ENCODE results near the gene MCTP2.

The MCTP2 gene

GRCh38 chr15:94400526-94401298, 169.4 kb downstream of the MCTP2 start:
- DNase-seq = no peak

- DNase-seq = no peak
Measured at GRCh38 chr15:94403331-94403730, 172.0 kb downstream of the MCTP2 start.

GRCh38 chr15:94404733-94405283, 173.4 kb downstream of the MCTP2 start:
- DNase-seq = no peak

- no peak for DNase-seq
Measured at GRCh38 chr15:94411285-94411684, 179.9 kb downstream of the MCTP2 start.

GRCh38 chr15:94411846-94412245, 180.5 kb downstream of the MCTP2 start:
- DNase-seq = no peak

- DNase-seq = no peak
Measured at GRCh38 chr15:94412979-94413746, 181.8 kb downstream of the MCTP2 start.

- no peak for DNase-seq
Measured at GRCh38 chr15:94414916-94415315, 183.6 kb downstream of the MCTP2 start.

GRCh38 chr15:94416267-94416666, 184.9 kb downstream of the MCTP2 start:
- no peak for DNase-seq

GRCh38 chr15:94416820-94417219, 185.5 kb downstream of the MCTP2 start:
- no peak for DNase-seq

- no peak for DNase-seq
Measured at GRCh38 chr15:94417501-94418293, 186.3 kb downstream of the MCTP2 start.

GRCh38 chr15:94421706-94422105, 190.3 kb downstream of the MCTP2 start:
- no peak for DNase-seq

- DNase-seq = no peak
Measured at GRCh38 chr15:94432279-94432678, 200.9 kb downstream of the MCTP2 start.

GRCh38 chr15:94439158-94439557, 207.8 kb downstream of the MCTP2 start:
- no peak for DNase-seq

- no peak for DNase-seq
Measured at GRCh38 chr15:94441760-94442159, 210.4 kb downstream of the MCTP2 start.

GRCh38 chr15:94442480-94442879, 211.1 kb downstream of the MCTP2 start:
- no peak for DNase-seq

- DNase-seq = no peak
Measured at GRCh38 chr15:94443186-94443585, 211.8 kb downstream of the MCTP2 start.

- no peak for DNase-seq
Measured at GRCh38 chr15:94445566-94446160, 214.3 kb downstream of the MCTP2 start.

GRCh38 chr15:94446441-94446840, 215.1 kb downstream of the MCTP2 start:
- DNase-seq = no peak

- DNase-seq = no peak
Measured at GRCh38 chr15:94451466-94451865, 220.1 kb downstream of the MCTP2 start.

- no peak for DNase-seq
Measured at GRCh38 chr15:94453227-94453988, 222.0 kb downstream of the MCTP2 start.

- no peak for DNase-seq
Measured at GRCh38 chr15:94455297-94455696, 223.9 kb downstream of the MCTP2 start.

GRCh38 chr15:94456226-94456625, 224.9 kb downstream of the MCTP2 start:
- DNase-seq = no peak

Data from stimulated activated CD4-positive, alpha-beta T cell treated with anti-CD3 and anti-CD28 coated beads, Interleukin-4, amount 100 ng/mL, for 4 hours (primary cell).